IMR-90 (cell line): ENCODE data around the gene CACNG8.

Experiments
- CHD1 ChIP-seq: IDR thresholded peaks from 2 replicates; pipeline ENCODE4 v1.6.1; 2012; ENCODE audit warnings: low read depth, low read length, improper control_type of control experiment
- RCOR1 ChIP-seq: IDR thresholded peaks from 2 replicates; pipeline ENCODE4 v1.6.1; 2012; ENCODE audit warnings: mild to moderate bottlenecking, low read length, improper control_type of control experiment; ENCODE audit not compliant: insufficient replicate concordance
- TF ChIP-seq, protein P1 (sequence below): conservative IDR thresholded peaks from 2 replicates; pipeline ENCODE4 v1.5.1; 2012; ENCODE audit warnings: mild to moderate bottlenecking, low read depth, low read length, improper control_type of control experiment

DNA sequence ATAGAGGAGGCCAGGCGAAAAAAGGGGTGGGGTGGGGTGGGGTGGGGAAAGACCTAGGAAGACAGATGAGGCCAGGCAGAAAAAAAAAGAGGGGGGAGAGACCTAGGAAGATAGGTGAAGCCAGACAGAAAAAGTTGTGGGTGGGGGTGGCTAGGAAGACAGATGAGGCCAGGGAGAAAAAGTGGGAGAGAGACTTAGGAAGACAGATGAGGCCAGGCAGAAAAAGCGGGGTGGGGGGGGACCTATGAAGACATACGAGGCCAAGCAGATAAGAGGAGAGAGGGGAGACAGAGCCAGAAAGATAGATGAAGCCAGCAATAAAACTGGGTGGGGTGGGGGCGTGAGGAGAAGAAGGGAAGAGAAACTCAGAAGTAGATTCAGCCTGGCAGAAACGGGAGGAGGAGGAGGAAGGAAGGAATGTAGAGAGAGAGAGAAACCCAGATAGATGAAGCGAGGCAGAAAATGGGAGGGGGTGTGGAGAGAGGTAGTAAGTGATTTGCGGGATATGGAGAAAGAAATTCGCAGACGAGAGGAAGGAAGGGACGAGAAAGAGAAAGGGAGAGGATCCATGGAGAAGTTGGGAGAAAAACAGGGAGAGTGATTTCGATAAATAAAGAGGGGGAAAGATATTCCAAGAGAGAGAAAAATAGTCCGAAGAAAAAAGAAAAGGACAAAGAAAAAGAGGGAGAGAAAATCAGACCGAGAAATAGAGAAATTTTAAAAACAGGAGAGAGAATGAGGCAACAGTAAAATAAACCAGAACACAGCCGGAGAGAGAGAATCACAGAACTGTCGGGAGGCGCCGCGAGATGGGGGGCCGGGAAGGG is 16.5 kb downstream of the CACNG8 start:
- TF ChIP-seq, protein P1, sequence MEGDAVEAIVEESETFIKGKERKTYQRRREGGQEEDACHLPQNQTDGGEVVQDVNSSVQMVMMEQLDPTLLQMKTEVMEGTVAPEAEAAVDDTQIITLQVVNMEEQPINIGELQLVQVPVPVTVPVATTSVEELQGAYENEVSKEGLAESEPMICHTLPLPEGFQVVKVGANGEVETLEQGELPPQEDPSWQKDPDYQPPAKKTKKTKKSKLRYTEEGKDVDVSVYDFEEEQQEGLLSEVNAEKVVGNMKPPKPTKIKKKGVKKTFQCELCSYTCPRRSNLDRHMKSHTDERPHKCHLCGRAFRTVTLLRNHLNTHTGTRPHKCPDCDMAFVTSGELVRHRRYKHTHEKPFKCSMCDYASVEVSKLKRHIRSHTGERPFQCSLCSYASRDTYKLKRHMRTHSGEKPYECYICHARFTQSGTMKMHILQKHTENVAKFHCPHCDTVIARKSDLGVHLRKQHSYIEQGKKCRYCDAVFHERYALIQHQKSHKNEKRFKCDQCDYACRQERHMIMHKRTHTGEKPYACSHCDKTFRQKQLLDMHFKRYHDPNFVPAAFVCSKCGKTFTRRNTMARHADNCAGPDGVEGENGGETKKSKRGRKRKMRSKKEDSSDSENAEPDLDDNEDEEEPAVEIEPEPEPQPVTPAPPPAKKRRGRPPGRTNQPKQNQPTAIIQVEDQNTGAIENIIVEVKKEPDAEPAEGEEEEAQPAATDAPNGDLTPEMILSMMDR = no peak
- TF ChIP-seq CHD1 = no peak
- no peak for TF ChIP-seq RCOR1
